Dermis microvascular lymphatic vessel endothelial cell (primary cell): Measurements from ENCODE around the gene ASB13. TPM values are rescaled to one million over a fixed set of nuclear protein-coding genes. Genes with fewer than 3 reads are reported as not detected.
"Not testable (repeated sequence)": the region's sequence is repeated elsewhere in the genome, so short reads cannot be mapped to it uniquely, and the experiment has no call there.

Experiments used
- DNase-seq, 2 donors: peaks; one replicate each; pipeline versions ENCODE4 v3.0.0 to v3.0.0-alpha.2; 2010; ENCODE audit warnings: low read depth in 2 of 2
- total RNA-seq: library from RNA; depleted of rRNA; stranded (reverse); fragments of >200 nt; gene quantifications from 2 replicates; pipeline ENCODE4 v1.2.1, GENCODE V29; 2014

Gene ASB13
- total RNA-seq, 1 donor from 2014 or later = 18.1 TPM

DNA sequence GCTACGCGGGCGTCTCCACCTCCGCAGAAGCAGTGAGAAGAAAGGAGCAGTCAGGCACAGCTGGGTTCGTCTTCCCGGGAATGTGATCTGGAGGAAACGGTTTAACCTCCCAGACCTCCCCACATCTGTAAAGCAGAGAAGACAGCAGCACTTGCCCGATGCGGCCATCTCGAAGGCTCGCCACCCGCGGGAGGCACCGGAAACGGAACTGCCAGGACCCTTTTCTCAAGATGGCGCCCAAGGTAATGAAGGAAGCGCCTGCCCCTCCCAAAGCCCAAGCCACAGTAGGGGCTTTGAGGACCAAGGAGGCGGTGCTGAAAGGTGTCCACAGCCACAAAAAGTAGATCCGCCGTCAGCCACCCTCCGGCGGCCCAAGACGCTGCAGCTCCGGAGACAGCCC, 41.7 kb downstream of the ASB13 start:
- no peak for DNase-seq

- peak; percentile 50 to 78 for DNase-seq
Observed at GRCh38 chr10:5623081-5623748, 43.2 kb downstream of the ASB13 start.

DNA sequence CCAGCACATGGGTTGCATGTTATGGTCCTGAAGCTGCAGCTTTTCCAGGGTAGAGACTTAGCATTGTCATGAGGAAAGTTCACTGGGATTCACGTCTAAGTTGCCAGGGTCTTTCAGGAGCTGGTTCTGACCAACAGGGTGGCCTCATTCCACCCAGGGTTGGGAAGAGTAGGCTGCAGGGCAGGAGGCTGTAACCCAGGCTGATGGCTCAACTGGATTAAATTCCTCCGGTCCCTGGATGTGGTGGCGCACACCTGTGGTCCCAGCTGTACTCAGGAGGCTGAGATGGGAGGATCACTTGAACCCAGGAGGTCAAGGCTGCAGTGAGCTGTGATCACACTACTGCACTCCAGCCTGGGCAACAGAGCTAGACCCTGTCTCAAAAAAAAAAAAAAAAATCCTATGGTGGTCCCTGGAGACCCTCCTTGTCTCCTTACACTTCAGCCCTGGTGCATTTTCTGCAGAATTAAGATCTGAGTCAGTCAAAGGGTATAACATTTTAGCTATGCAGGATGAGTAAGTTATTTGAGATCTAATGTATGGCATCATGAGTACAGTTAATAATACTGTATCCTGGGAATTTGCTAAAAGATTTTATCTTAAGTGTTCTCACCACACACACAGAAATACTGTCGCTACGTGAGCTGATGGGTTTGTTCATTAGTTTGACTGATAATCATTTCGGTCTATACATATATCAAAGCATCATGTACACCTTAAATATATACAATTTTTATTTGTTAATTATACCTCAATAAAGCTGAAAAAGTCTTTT, 44.0 kb downstream of the ASB13 start:
- no peak for DNase-seq

DNA sequence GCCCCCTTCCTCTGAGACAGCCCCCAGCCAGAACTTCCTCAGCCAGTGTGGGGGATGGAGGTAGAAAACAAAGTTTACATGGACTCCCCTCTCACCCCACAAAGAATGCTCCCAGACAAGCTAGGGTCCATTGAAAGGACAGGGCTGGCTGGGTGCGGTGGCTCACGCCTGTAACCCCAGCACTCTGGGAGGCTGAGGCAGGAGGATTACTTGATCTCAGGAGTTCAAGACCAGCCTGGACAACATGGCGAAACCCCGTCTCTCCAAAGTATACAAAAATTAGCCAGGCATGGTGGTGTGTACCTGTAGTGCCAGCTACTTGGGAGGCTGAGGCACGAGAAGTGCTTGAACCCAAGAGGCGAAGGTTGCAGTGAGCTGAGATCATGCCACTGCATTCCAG, 45.0 kb downstream of the ASB13 start:
- DNase-seq = not testable (repeated sequence)

DNA sequence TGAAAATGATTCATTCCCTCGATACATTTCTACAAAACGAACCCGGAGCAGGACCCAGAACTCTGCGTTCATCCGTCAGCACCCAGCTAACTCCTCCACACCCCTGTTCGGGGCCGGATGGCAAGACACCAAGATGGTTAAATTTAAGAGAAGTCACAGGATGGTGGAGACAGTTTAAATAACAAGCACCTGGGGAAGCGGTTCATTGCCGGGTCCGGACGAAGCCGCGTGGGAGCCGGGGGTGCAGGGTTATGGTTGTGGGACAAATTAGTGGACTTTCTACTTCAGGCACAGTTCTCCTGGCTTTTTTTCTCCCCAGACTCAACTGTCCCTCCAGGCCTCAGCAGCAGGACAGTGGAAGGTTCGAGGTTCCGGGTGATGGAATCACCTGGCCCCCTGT, 45.4 kb downstream of the ASB13 start:
- no peak for DNase-seq

GRCh38 chr10:5620223-5620721, 46.1 kb downstream of the ASB13 start:
- no peak for DNase-seq

GRCh38 chr10:5619362-5620211, 46.8 kb downstream of the ASB13 start:
- no peak for DNase-seq

DNA sequence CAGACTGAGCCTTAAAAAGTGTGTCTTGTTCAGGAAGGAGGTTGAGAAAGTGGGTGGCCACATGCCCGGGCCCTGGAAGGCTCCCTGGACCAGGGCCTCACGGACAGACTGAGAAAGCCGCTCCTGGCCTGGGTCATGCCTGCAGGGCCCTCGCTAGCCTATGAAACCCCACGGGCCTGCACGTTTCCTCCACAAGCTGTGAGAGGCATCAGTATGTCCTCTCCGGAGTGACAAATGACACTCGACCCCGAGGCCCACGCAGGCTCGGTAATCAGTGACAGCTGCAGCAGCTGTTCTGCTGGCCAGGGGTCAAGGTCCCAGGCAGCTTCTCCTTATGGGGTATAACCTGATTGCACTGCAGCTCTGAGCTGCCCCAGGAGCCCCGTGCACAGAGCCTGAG, 47.6 kb downstream of the ASB13 start:
- no peak for DNase-seq

DNA sequence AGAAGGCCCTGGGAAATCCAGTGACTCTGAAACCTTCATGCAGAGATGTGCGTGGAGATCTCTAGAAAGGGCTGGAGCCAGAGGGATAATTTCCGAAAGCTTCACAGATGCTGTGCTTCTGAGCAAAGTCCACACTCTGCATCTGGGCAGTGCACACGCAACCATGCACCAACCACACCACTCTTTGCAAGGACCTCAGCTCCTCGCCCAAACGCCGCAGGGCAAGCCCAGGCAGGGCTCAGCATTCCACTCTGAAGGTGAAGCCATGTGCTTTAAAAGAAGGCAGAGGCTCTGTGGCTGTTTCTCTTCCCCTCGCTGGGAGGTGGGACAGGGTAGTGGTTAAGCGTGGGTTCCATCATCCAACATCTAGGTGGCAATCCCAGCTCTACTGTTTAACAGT, 48.4 kb downstream of the ASB13 start:
- no peak for DNase-seq

- no peak for DNase-seq
Observed at GRCh38 chr10:5617521-5617920, 48.9 kb downstream of the ASB13 start.

GRCh38 chr10:5616836-5617235, 49.6 kb downstream of the ASB13 start:
- no peak for DNase-seq

DNA sequence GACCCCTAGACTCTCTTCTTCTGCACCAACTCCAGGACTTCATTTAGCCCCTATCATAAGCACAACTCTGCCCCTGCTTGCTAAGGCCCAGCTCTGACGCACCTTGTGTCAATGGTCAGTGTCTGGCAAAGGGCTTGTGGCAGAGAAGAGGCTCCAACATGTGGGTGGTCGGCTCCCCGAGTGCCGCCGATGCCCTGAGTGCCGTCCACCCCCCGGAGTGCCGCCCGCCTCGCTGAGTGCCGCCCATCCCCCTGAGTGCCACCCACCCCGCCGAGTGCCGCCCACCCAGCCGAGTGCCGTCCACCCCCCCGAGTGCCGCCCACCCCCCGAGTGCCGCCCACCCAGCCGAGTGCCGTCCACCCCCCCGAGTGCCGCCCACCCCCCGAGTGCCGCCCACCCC, 50.3 kb downstream of the ASB13 start:
- DNase-seq = no peak

- DNase-seq = no peak
Observed at GRCh38 chr10:5615316-5615715, 51.1 kb downstream of the ASB13 start.

DNA sequence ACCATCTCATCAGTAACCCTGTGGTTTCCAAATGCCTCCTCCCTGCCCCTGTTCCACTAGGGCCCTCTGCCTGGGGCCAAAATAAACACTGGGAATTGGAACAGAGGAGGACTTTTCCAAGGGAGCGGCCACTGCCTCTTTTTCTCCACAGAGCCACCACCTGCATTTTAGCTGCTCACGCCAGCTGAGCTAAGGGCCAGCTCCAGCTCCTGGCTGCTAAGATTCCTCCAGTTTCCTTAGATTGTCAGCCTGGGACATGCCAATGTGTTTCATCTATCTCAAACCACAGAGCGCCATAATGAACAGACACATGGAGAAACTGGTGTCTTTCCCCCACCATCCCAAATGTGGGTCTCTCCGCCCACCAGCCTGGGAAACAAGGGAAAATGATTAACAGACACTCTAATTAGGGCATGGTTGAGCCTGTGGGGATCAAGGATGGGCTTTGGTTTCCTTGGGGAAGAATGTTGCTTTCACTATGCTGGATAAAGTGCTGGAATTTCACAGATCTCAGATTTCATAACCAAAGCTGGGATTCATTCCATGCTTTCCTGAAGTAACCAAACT, 52.2 kb downstream of the ASB13 start:
- DNase-seq = no peak

DNA sequence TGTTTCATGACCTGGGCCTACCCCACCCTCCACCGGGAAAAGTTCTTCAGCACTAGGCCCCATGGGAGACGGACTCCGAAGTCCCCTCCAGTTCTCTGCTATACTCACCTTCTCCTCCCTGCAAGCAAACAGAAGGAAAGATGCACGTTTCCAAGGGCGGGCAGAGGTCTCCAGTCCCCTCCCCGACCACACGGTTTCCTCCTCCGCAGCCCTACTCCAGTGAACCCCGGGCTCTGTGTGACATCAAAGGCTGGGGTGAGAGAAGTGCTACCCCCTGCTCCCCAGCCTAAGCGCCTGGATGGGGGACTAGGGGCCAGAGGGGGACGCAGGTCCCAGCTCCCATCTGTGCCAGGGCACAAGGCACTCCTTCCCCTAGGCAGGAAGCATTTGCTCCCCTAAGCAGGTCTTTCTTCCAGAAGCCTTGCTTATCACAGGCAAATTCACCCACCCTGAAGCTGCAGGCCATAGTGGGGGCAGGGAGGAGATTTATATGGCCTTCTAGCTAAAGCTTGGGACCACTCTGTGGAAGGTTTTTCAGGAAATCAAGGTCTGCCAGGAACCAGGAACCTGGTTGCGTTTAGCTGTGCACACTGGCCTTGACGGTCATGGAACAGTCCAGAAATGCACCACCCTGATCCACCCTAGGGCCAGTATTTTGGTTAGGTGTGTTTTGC, 52.8 kb downstream of the ASB13 start:
- DNase-seq = no peak

DNA sequence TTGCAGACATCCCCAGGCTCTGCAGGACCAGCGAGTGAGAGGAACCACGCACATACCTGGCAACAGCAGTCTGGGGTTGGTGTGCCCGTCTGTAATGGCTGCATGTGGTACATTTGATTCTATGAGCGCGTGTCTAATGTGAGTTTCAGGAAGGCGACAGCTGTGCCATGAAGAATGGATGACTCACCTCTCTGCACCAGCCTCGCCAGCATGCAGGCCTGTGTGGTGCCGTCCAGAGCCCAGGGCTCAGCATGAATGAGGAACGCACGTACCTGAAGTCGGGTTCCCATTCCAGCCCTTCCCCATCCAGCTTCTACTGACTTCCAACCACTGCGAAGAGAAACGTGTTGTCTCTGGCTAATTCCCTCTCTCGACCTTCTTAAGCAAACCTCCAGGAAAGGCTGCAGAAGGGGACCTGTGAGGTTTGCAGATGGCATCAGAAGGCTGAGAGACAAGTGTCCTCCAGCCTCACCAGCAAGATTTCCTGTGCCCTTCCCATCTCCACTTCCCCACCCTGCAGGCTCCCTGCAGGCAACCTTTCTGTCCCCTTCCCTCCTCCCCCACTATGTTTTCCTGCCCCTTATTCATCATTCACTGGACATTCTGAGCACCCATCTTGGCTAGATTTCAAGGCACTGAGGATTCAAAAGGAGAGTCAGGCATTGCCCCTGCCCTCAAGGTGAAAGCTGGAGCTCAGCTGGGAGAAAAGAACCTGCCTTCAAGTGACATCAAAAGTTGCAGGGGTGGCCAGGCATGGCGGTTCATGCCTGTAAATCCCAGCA, 54.3 kb downstream of the ASB13 start:
- peak in 1 of 2 donors; percentile 27 for DNase-seq

DNA sequence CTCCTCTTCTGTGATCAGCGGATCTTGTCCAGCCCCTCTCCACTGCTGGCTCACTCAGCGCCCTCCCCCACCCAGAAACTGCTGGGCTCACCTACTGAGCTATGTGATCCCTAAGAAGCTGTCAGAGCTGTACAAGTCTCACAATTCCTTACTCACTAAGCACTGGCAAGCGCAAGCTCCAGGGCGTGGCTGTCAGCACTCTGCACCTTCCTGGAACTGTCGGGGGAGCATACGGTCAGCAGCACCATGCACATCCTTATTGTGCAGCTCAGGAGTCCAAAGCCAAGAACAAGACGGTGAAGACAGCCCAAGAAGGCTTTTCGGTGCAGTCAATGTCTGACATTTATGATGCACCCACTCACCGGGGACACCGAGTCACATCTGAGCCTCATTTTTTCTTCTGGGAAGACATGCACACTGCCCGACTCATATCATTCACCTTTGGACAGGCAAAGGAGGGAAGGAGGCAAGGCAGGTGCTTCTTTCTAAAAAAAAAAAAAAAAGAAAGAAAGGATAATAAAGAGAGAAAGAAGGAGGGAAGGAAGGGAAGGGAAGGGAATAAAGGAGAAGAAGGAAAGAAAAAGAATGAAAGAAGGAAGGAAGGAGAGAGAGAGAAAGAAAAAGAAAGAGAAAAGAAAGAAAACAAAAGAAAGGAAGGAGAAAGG, 56.3 kb downstream of the ASB13 start:
- DNase-seq = no peak

GRCh38 chr10:5608608-5609220, 57.7 kb downstream of the ASB13 start:
- DNase-seq = no peak

GRCh38 chr10:5607594-5607993, 58.8 kb downstream of the ASB13 start:
- no peak for DNase-seq
